Right kidney (tissue), 1 donor: ENCODE measurements around the gene POU2AF2.
A peak's percentile ranks its signal among the peaks of the same experiment; 100 is the strongest.
"Not testable (repeated sequence)": the region's sequence is repeated elsewhere in the genome, so short reads cannot be mapped to it uniquely, and the experiment has no call there.

ENCODE experiments used
- DNase-seq: peaks from one replicate; pipeline ENCODE4 v3.0.0-alpha.2; 2016

The POU2AF2 gene

GRCh38 chr11:111258046-111258445 lies 12.5 kb downstream of the POU2AF2 start:
- DNase-seq = no peak

DNA sequence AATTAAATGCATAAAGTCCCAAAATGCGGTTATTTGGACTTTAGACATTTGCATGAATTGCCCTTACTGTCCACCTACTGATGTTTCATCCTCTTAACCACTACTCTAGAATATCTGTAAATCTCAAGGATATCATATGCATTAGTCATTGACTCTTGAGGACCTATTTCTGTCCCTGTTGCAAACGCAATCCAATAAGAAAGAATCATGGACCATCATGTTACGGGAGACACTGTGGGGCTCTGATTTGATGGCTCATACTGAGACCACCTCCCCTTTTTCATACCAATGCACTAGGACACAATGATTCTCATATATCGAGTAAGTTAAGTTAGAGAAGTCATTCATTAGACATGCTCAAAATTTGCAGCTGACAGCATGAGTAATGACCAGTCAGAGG lies 14.4 kb downstream of the POU2AF2 start:
- no peak for DNase-seq

- no peak for DNase-seq
Measured at GRCh38 chr11:111260811-111261210, 15.3 kb downstream of the POU2AF2 start.

DNA sequence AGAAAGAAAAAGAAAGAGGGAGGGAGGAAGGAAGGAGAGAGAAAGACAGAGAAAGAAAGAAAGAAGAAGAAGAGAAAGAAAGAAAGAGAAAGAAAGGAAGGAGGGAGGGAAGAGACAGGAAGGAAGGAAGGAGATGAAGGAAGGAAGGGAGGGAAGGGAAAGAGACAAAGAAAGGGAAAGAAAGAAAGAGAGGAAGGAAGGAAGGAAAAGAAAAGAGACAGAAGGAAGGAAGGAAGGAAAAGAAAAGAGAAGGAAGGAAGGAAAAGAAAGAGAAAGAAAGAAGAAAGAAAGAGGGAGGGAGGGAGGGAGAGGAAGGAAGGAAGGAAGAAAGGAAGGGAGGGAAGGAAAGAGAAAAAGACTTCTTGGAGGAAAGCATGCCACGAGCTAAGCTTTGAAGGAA lies 19.1 kb downstream of the POU2AF2 start:
- no peak for DNase-seq

DNA sequence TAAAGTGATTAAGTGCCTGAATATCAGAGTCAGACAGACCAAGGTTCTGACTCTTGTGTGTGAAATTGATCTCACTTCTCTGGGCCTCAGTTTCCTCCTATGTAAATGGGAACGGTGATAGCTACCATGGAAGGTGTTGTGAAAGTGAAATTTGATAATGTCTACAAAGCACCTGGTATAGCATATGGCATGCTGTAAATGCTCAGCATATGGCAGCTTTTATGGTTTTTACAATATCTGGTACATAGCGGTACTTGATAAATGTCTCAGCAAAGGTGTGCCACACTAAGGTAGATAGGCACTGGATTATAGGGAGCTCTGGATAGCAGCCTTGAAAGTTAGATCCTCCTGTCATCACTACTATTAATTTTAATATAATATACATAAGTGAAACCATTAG lies 19.9 kb downstream of the POU2AF2 start:
- no peak for DNase-seq

DNA sequence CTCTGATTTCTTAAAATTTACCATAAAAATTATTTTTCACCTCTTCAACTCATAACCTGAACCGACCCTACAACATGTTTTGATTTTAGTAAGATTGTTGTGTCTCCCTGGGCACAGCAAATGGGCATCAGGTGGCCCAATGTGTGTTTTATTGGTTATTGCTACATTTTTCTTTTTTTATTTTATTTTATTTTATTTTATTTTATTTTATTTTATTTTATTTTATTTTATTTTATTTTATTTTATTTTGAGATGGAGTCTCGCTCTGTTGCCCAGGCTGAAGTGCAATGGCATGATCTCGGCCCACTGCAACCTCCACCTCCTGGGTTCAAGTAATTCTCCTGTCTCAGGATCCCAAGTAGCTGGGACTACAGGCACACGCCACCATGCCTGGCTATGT lies 22.8 kb downstream of the POU2AF2 start:
- DNase-seq = not testable (repeated sequence)

DNA sequence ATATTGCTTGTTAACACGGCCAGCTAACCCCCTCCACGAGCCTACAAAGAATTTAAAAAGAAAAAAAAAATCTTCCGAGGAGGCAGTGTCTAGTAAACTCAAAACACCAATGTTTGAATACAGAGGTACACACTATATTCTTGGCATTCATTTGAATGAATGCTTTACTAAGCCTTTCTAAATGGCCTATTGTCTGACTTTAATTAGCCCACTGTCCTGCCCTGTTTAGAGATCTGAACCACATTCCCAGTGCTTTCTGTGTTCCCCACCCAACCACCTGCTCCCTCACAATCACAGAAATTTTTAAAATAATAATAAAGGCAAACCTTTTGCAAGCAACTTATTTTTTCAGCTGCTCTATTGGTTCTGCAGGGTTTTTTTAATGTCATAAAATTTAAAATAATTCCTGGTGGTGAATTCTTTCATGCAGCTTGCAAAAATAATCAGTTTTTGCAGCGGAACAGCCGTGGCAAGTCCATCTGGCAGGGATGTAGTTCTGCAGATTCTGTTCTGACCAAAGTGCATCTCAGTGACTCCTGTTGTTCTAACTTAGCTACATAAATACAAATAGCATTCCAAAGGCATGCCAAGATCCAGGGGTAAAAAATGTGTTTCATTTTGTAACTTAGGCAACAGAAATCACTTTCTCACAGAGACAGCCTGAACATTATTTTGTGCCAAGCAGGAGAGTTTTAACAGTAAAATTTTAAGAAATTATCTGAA lies 23.8 kb downstream of the POU2AF2 start:
- DNase-seq = no peak

GRCh38 chr11:111272420-111272819 lies 26.9 kb downstream of the POU2AF2 start:
- no peak for DNase-seq

DNA sequence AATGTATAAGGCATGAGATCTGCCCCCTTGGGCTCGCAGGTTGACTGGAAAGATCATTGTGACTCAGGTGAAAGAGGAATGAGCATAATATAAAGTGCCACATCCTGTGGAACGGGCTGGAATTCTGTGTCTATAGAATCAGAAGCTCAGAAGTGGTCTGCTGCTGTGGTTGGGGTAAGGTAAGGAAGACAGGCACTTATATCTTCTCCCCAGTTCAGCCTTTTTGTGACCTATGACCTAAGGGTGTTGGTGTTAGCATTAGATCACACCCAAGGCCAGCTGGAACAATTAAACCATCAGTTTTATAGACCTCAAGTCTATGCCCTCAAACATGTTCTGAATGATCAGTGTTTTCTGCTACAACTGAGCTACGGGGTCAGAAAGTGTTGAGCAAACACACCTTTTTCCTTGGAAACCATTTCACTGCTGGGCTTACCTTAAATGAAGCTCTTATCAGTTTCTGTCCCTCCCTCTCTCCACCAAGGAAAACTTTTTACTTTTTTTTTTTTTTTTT lies 37.1 kb downstream of the POU2AF2 start:
- no peak for DNase-seq

DNA sequence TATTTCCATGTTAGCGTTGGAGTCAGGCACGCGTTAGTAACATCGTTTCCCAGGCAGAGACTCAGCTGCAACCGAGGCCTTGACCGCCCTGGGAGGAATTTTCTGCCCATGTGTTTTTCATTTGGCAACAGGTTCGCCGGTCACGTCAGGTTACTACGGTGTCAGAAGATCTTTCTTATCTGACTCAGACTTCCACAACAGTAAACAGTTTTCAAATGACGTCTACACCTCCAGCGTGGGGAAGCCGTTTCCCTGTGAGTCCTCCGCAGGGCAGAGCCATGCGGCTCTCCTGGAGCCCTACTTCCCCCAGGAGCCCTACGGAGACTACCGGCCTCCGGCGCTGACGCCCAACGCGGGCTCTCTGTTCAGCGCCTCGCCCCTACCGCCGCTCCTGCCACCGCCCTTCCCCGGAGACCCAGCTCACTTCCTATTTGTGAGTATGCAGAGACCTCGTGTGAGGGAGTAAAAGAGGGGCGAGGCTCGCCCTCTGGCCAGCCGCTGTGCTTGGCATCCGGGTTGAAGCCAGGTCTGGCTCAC lies 38.5 kb downstream of the POU2AF2 start:
- no peak for DNase-seq

GRCh38 chr11:111285189-111286091 lies 39.9 kb downstream of the POU2AF2 start:
- DNase-seq = no peak

DNA sequence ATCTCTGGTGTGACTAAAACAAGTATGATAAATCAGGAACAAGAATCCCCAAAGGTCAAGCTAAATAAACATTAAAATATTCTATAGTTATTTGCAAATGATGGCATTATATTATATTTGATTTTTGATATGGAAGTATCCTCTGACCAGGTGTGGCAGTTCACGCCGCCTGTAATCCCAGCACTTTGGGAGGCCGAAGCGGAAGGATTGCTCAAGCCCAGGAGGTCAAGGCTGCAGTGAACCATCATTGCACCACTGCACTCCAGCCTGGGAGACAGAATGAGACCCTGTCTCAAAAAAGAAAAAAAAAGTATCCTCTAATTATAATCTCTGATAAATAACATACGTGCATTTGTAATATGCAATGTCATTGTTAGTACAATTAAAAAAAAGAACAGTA lies 46.2 kb downstream of the POU2AF2 start:
- no peak for DNase-seq

DNA sequence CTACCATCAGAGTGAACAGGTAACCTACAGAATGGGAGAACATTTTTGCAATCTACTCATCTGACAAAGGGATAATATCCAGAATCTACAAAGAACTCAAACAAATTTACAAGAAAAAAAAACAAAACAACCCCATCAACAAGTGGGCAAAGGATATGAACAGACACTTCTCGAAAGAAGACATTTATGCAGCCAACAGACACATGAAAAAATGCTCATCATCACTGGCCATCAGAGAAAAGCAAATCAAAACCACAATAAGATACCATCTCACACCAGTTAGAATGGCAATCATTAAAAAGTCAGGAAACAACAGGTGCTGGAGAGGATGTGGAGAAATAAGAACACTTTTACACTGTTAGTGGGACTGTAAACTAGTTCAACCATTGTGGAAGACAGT lies 46.9 kb downstream of the POU2AF2 start:
- DNase-seq = not testable (repeated sequence)

- no peak for DNase-seq
Measured at GRCh38 chr11:111296196-111296595, 50.7 kb downstream of the POU2AF2 start.

- no peak for DNase-seq
Measured at GRCh38 chr11:111297696-111298095, 52.2 kb downstream of the POU2AF2 start.

DNA sequence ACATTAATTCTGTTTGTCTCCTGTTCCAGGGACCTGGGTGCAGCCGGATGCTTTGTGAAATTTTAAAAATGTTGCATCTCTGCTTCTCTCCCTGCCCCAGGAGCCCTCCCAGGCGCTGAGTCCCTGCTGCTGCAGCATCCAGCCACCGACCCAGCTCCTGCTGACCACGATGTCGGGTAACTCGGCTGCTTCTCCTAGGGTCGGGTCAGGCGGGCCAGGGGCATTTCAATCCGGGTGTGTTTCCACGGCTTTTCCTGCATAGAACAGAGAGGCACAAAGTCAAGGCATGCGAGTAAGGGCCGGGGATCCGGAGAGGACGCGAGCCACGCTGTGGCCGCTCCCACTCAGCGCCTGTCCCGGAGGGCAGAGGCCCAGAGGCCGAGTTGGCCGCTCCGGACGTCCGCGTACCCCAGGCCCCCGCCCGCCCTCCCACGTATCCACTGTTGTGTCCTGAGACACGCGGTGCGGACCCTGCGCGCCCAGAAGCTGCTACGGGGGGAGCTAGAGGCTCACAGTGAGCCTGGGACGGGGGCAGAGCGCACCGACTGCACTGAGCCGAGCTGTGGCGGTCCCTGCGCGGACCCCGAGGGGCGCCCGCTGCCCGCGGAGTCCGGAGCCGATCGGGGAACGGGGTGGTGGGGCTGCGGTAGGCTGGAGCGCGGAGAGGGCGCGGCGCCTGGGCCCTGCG lies 53.0 kb downstream of the POU2AF2 start, which contains the start of gene POU2AF3:
Gene POU2AF3 (plus strand): TSS at position 134 of the 688 bp plus-strand sequence. CDS start 36 bp downstream, at position 170.
- no peak for DNase-seq

DNA sequence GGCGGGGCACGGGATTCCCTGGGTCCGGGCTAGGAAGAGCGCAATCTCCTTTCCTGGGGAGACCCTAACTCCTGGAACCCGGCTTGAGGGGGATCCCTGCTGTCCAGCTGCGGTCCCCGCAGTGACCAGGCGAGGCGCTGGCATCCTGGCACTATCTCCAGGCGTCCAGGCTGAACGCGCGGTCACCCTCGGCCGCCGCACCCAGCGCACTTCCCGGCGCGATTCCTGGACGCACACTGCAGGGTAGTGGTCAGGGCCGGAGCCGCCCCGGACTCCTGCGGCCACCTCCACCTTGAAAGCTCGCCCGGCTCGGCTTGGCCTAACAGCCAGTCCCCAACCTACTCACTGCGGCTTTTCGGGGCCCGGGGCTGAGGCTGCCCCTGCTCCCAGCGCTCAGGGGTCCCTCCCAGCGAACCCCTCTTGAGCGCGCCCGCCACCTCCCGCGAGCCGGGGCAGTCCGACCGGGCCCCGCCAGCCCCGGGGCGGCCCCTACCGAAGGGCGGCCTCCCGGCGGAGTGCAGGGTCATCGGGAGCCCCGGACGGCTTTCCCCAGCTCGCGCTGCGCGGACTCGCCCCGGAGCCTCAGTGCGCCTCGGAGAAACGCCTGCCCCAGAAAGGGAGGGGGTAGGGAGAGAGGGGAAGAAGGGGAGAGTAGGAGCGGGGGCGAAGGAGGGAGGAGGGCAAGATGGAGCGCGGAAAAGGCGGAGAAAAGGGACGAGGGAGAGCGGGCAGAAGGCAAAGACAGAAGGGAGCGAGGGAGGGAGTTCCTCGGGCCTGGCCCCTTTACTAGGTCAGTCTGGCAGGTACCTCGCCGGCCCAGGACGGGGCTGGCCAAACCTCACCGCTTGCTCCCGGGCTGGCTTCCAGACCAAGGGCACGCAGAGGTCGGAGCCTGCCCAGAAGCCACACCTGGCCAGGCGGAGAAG lies 53.8 kb downstream of the POU2AF2 start:
- DNase-seq = peak; percentile 92

DNA sequence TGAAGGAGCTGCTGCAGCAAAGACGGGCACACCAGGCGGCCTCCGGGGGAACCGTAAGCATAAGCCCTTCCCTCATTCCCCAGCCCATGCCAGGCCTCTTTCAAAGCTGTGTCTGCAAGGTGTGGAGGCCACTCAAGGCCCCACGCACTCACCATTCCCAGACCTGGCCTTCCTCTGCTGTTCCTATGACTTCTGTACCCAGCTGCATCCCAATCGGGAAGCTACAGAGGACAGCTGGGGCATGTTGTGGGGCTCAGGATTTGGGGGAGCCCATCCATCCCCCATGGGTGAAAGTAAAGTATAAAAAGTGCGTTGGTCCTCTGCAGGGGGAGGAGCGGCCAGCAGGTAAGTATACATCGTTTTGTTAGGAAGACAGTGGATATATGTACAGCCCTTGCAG lies 55.0 kb downstream of the POU2AF2 start:
- DNase-seq = no peak

DNA sequence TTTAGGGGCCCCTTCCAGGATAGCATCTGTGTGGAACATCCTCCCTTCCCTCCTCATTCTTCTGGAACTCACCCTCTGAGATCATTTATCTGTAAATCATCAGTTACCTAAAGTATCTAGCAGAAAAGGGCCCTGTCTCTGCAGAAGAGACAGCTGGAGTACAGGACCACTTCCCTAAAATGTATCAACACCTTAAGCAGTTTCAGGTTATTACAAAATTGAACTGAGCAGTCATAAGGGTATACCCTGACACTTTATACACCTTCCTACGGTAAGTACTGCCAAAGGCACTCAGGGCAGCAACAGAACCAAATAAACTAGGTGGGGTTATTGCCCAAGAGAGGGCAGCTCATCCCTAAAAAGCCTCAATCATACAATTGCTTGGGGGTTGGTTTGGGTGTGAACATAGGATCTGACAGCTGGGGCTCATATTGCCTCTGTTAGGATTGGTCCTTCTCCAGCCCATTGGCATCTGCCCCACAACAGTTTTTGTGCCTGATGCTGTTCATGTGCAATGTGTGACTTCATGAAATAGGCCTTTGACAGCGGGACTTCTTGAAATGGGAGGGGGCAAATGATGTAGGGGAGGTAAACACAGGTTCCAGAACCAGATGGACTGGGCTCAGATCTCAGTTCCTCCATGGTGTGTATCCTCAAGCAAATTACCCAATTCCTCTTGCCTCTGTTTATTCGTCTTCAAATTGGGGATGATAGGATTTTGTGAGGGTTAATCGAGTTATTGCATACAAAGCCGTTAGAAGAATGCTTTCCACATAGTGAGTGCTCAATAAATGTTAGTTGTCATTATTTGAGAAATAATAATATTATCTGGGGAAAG lies 55.7 kb downstream of the POU2AF2 start:
- DNase-seq = no peak

- no peak for DNase-seq
Measured at GRCh38 chr11:111301842-111302118, 56.3 kb downstream of the POU2AF2 start.

GRCh38 chr11:111302298-111302697 lies 56.8 kb downstream of the POU2AF2 start:
- no peak for DNase-seq
